Astrocyte of the hippocampus (primary cell): Measurements from ENCODE around the gene TEP1.
"Not testable (repeated sequence)": the region's sequence is repeated elsewhere in the genome, so short reads cannot be mapped to it uniquely, and the experiment has no call there.

Source experiments
- DNase-seq: peaks from one replicate; pipeline ENCODE4 v3.0.0; 2011; ENCODE audit warnings: low read depth, low spot score

TEP1 gene

GRCh38 chr14:20388159-20388558 lies 25.1 kb downstream of the TEP1 start:
- DNase-seq, result peak; percentile 7

DNA sequence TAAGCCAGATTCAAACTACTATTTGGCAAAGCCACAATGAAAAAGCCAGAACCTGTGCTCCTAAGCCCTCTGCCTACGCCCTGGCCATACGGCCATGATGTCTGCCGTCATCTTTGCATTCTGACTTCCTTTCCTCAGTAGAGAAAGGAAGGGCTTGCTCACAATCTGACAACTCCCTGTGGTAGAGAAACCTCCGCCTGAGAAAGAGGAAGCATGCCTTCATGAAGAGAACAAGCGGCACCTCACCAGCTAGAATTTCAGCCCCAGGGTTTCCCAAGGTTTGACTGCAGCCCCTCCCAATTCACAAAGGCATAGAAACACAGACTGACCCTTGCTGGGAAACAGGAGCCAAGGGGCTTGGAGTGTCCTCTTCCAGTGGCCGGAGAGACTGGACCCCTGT lies 25.7 kb downstream of the TEP1 start:
- DNase-seq, result no peak

DNA sequence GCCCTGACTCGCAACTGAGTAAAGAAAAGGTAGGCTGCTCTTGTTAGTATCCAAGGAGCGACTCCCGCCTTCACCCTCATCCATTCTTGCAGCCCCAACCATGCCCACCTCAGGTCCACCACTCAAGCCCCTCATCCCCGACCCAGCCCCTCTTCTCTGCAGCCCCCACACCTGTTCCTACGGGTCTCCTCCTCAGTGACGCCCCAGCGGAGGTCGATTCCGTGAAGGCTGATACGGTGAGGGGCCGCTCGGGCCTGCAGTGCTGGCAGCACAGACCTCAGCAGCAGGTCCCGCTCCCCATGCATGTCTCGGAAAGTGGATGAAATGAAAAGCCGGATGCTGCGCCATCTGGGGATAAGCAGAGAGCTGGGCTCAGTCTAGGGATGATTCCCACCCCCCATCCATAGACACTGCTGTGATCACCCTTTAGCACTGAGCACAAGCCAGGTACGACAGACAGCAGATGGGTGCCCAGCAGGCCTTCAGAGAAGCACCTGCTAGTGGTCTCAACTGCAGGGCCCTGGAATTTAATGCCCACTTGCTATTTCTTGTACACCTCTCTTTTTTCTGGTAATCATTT lies 26.9 kb downstream of the TEP1 start:
- no peak for DNase-seq

DNA sequence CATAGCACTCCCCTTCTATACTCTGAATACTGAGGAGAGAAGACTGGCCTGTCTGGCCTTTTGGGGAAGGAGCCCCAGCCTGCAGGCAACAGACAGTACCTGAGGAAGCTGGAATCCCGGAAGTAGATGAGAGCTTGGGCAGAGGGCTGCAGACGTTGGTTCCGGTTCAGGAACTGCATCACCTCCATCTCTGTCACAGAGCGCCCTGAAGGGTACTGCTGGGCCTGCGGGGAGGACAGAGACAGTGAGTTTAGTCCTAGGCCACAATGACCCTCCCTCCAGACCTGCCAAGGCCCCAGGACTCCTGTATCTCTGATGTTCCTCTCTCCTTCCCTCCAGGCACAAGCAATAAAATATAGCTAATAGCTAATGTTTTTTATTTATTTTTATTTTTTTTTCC lies 28.4 kb downstream of the TEP1 start:
- DNase-seq, result no peak

DNA sequence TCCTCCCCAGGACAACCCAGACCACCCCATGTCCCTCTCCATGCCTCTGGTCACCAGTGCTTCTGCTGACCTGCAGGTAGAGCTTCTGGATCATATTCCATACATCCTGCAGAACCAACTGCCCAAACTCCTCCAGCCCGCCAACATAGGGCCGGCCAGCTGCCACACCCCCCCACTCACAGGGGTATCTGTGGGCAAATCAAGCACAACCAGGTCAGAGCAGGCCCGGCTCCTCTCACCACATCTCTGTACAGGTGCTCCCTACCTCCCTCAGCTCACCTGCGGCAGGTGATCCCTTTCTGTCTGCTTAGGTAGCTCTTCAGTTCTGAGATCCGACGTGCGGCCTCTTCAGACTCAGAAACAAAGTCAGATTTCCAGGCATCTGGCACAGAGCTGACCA lies 29.0 kb downstream of the TEP1 start:
- no peak for DNase-seq

DNA sequence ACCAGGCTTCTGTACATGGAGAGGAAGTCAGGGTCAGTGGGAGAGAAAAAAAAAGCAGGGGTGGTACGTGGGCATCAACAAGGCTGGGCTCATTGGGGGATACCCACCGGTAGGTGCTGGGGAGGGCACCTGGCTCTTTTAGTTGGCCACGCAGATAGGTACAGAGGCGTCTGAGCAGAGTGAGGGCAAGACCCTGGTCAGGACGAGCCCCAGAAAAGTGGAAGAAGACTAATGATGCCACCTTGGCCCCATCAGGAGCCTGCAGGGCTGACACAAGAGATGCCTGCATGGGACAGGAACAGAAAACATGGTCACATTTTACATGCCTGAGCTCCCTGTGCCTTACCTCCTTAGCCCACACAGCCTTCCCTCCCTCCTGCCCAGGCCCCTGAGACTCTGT lies 29.7 kb downstream of the TEP1 start:
- no peak for DNase-seq

GRCh38 chr14:20383032-20383431 lies 30.3 kb downstream of the TEP1 start:
- DNase-seq, result no peak

GRCh38 chr14:20382526-20382925 lies 30.8 kb downstream of the TEP1 start:
- no peak for DNase-seq

DNA sequence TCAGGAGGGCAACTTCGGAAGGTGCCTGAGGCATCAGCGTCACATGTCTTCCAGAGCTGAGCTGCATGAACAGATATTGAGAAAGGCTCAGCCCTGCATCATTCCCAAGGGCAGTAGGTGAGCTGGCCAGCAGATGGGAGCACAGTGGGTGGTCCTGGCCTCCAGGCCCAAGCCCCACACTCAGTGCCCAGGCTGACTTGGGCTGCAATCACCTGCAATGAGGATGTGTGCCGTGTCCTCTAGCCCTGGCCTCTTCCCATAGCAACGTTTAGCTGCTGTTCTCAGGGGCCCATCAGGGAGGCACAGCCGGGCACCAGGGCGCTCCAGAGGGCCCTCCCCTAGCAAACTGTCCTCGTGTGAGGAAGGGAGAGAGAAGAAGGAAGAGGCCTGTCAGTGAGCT lies 32.0 kb downstream of the TEP1 start:
- DNase-seq, result no peak

DNA sequence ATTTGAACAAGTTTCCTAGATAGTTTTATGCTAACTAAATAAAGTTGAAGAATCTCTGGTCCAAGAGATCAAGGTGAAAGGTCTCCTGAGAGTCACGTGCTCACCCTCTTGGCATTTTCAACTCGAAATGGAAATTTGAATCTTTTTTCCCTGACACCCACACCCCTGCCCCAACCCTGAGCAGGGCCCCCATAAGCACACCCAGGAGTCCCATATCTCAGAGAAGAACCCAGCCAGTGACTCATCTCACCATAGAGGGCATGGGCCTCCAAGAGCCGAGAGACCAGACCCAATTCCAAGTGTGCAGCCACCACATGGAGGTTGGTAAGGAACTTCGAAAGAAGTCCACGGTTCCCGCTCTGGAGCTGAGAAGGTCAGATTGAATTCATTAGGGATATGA lies 32.6 kb downstream of the TEP1 start:
- DNase-seq, result no peak

DNA sequence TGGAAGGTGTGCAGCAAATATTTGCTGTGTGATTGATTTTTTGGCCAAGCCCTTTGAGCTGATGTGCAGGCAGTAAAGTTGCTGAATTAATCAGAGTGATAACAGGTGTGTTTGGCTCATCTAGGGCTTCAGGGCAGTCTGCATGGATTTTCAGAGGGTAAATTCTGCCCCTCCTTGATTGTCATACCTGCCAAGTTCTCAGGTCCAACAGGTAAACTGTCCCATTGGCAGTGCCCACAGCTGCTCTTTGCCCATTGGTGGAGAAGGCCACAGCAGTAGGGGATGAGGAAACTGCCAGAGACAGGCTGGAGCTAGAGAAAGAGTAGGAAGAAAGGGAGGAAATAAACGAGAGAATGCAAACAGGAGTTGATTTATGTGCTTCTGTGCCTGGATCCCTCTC lies 33.6 kb downstream of the TEP1 start:
- no peak for DNase-seq

DNA sequence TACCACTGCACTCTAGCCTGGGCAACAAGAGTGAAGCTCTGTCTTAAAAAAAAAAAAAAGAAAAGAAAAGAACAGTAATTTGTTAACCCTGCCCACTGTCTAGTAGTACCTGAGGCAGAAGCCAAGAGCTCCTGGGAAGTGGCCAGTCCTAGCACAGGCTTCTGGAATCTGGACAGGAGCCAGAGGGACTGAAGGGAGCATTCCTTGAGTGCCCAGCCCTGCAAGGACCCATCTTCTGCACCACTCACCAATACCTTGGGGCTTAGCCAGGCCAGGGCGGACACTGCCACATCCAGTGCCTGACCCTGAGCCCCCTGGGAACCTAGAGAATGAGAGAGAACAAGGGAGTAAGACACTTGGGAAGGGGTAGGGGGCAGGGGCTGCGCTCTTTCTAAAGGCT lies 36.1 kb downstream of the TEP1 start:
- DNase-seq, result peak; percentile 40

DNA sequence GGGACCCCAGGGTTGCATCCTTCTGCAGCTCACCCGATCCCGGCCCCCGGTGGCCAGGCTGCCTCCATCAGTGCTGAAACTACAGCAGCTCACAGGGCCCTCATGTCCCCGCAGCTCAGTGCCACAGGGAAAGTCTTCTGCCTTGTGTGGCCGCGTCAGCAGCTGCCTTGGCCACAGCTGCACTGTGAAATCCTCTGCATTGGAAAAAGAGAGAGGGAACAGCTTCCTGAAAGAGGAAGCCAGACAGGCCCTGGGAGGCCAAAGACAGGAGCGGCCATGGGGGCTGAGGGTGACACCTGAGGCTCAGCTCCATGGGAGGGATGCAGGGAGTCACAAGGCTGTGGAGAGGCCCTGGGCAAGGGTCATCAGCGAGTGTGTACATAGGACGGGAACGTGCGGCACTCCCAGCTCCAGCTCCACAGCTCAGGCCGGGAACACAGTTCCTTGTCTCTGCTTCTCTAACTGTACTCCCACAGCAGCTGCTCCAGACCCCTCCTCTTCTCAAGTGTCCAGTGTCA lies 37.2 kb downstream of the TEP1 start:
- no peak for DNase-seq

DNA sequence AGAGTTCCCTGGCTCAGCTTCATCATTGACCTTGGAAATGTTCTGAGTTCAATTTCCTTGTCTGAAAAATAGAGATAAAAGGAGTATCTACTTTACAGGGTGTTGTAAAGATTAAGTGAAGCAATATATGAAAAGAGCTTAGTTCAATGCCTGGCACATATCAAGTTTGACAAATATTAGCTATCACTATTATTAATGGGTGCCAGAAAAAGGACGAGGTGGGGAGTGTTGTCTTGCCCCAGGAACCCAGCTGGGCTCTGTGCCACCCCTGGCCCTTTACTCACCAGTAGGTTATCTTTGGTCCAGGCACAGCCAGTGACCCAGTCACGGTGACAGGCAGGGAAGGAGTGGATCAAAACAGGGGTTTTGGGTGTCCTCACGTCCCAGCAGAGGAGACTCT lies 37.8 kb downstream of the TEP1 start:
- DNase-seq, result no peak

DNA sequence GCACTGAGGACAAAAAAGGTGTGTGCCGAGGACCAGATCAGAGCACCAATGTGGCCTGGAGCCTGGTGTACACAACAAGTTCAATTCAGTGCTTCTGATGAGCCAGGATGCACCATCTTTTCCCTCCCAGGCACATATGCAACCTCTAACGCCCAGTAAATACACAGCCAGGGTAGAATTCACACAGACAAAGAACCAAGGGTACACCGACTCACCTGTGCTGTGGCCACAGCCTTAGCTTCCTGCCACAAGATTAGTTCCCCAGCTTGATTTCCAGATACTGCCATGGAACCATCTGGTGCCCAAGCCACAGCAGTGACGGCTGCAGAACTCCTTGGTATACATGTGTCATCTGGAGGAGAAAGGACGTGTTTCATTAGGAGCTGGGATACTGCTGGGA lies 40.5 kb downstream of the TEP1 start:
- no peak for DNase-seq

DNA sequence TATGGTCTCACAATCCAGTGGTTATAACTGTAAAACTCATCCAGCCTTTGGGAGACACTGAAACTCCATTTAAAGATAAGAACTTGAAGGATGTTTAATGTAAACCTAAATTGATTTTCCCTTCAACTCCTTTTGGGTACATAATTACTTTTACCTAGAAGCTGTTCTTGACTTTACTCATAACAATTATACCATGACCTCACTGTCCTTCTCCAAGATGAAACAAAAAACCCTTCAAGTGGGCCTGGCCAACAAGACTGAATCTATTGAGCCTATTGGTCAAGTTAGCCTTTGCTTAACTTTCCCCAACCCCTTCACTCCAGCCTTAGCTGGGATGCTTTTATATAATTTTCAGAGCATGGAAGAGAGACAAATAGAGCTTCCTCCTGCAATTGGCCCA lies 47.4 kb downstream of the TEP1 start:
- no peak for DNase-seq

DNA sequence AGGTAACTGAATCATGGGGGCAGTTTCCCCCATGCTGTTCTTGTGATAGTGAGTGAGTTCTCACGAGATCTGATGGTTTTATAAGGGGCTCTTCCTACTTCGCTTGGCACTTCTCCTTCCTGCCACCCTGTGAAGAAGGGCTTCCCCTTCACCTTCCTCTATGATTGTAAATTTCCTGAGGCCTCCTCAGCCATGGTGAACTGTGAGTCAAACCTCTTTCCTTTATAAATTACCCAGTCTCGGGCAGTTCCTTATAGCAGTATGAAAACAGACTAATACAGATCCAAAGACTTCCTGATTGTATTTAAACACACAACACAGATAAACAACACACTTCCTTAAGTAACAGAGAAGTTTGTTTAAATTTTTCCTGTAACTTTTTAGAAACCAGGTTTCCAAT lies 54.8 kb downstream of the TEP1 start:
- not testable (repeated sequence) for DNase-seq

DNA sequence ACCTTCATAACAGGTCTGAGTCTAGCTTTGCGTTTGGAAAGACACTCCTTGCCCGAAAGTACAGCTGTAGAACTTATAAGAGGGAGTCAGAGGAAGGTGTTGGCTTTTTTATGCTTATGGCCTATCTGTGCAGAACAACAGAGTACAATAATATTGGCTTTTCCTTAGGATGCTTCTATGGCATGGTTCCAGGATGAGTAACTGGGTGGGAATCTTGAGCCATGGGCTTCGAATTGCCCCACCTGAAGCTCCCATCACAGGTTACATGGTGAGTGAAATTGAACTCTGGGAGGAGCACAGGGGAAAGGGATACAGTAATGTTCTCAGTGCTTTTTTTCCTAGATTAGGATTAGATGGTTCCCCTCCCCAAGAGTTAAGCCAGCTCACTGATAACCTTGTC lies 56.9 kb downstream of the TEP1 start:
- DNase-seq, result peak; percentile 15

GRCh38 chr14:20350860-20351259 lies 62.4 kb downstream of the TEP1 start:
- DNase-seq, result no peak

DNA sequence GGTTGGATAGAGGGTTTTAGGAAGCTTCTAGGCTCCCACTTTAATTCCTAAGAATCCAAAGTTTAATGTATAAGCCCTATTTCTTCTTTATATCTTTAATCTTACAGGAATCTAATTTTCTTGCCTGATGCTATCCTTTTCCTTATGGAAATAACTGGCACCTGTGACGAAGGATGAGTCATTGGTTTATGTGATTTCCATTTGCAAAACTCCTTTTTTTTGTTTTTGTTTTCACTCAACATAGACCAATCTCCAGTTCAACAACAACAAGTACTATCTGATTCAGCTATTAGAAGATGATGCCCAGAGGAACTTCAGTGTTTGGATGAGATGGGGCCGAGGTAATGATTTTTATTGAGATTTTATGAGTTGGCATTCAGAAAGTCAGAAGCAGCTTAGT lies 63.0 kb downstream of the TEP1 start:
- DNase-seq, result no peak

DNA sequence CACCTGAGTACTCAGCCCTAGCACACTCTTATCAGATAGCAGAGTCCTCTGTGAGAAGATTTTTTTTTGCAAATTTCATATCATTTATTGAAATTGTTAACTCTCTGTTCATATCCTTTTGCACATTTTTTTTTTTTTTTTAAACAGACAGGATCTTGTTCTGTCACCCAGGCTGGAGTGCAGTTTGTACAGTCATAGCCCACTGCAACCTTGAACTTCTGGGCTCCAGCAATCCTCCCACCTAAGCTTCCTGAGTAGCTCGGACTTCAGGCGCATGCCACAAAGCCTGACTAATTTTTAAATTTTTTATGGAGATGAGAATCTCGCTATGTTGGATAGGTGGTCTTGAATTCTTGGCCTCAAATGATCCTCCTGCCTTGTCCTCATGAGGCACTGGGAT lies 65.6 kb downstream of the TEP1 start:
- no peak for DNase-seq

GRCh38 chr14:20346713-20347112 lies 66.6 kb downstream of the TEP1 start:
- no peak for DNase-seq

GRCh38 chr14:20345366-20345765 lies 67.9 kb downstream of the TEP1 start:
- no peak for DNase-seq

- peak; percentile 39 for DNase-seq
Observed at GRCh38 chr14:20343862-20344220, 69.5 kb downstream of the TEP1 start.
